Measurements from ENCODE around the gene PRR23C. TPM values are rescaled to one million over a fixed set of nuclear protein-coding genes. Genes with fewer than 3 reads are reported as not detected.

The PRR23C gene
- total RNA-seq, 1 donor from 2014 or later: not detected

GRCh38 chr3:139006051-139006716, 38.5 kb downstream of the PRR23C start, which contains the start of gene PRR23A:
PRR23A (minus strand) TSS chr3:139006268; CDS start chr3:139006268, 0 bp downstream.
- TF ChIP-seq CTCF (IDR thresholded peaks at IDR 0.05): no peak
- no peaks in the 10 kb centered on the region for H3K4me1 ChIP-seq
- H3K36me3 ChIP-seq: no peaks in the 10 kb centered on the region
- H3K9me3 ChIP-seq: peaks cover 0 to 7% of the 10 kb centered on the region in 2 donors
- no peak within 1 kb of the TSS for H3K27ac ChIP-seq
- no peak for DNase-seq (ENCODE audit: low spot score in 2 of 2)
- H3K27me3 ChIP-seq: no peaks in the 10 kb centered on the region
- intact Hi-C loops (cut with DNase I): no loop called here
- no peak within 1 kb of the TSS for H3K4me3 ChIP-seq

- H3K36me3 ChIP-seq: no peaks in the 10 kb centered on the region
- no peak for DNase-seq (ENCODE audit: low spot score in 2 of 2)
- intact Hi-C loops (cut with DNase I): no loop called here
- no peaks in the 10 kb centered on the region for H3K27me3 ChIP-seq
- H3K27ac ChIP-seq: no peak overlapping the region
- no peak overlapping the region for H3K4me3 ChIP-seq
- TF ChIP-seq CTCF (IDR thresholded peaks at IDR 0.05): no peak
- peaks cover 0 to 5% of the 10 kb centered on the region in 2 donors for H3K9me3 ChIP-seq
- H3K4me1 ChIP-seq: no peaks in the 10 kb centered on the region
Observed at GRCh38 chr3:139005356-139005993, 39.2 kb downstream of the PRR23C start.

- Histone ChIP-seq H3K4me3 (no peak overlapping the region), H3K27me3 (no peaks in the 10 kb centered on the region), H3K9me3 (no peaks in the 10 kb centered on the region), H3K4me1 (no peaks in the 10 kb centered on the region), H3K36me3 (no peaks in the 10 kb centered on the region), H3K27ac (no peak overlapping the region)
- DNase-seq (ENCODE audit: low spot score in 2 of 2): no peak
- no peak for TF ChIP-seq CTCF (IDR thresholded peaks at IDR 0.05)
- intact Hi-C loops (cut with DNase I): no loop called here
Observed at GRCh38 chr3:138995706-138996105, 49.0 kb downstream of the PRR23C start.

Other genes with a start within 250 kb of the PRR23C start
- 9.3 TPM for gene PIK3CB, start 210.0 kb downstream of the PRR23C start, total RNA-seq
- gene FOXL2, start 97.8 kb downstream of the PRR23C start, total RNA-seq: not detected
- gene FOXL2NB, start 97.7 kb downstream of the PRR23C start, total RNA-seq: not detected
- not detected for gene PRR23A, start 38.6 kb downstream of the PRR23C start, total RNA-seq
- not detected for gene PRR23B, start 24.0 kb downstream of the PRR23C start, total RNA-seq

Measured in ascending aorta (tissue), 2 donors.